LNCaP clone FGC (cell line): ENCODE data around the gene LRRC15.

ENCODE experiments used
- DNase-seq: peaks from one replicate; pipeline ENCODE4 v3.0.0-alpha.2; 2011; ENCODE audit warnings: low read depth
- H3K4me3 ChIP-seq: 2 replicates; pipeline ENCODE4 v1.5.1; 2011; ENCODE audit warnings: mild to moderate bottlenecking, low read depth, low read length, control low read depth
- CTCF ChIP-seq: IDR thresholded peaks from 2 replicates; pipeline ENCODE4 v1.5.1; 2012; ENCODE audit warnings: mild to moderate bottlenecking; ENCODE audit not compliant: control insufficient read depth, insufficient read depth; ENCODE audit errors: extremely low read depth

Gene LRRC15

GRCh38 chr3:194365526-194365925 lies 4.0 kb downstream of the LRRC15 start:
- DNase-seq = no peak
- H3K4me3 ChIP-seq = no peak overlapping the region
- no peak for TF ChIP-seq CTCF

DNA sequence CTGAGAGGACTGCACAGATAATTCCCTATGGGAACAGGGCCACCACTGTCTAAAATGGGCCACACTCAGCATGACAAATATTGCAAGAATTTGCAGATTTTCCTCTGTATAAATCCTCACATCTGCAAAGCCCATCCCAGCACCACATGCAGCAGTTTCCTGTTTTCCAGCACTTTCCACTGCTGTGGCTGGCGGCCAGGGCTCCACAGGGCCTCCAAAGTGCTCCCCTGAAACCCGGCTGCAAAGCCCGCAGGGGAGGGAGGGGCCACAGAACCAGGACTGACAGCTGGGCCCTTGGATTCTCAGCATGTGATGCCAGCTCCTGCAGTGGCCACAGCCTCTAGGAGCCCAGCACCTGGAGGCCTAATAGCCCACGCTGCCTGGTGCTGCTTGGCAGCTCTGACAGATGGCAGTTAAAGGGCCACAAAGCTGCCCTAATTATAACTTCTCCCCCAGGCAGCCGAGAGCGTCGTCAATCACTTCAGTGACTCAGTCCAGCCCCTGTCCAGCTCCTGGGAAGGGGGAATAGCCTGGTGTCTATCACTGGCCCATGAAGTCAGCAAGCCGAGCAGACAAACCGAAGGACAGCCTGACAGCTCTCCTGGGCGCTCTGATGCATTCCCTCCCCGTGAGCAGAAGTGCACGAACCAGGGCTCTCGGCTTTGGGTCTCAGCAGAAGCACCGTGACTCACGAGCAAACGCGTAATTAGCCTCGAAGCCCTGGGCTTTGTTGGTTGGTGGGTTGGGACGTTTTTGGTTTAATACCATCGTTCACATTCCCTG lies 4.7 kb downstream of the LRRC15 start:
- DNase-seq = no peak
- H3K4me3 ChIP-seq = no peak overlapping the region

GRCh38 chr3:194364314-194364651 lies 5.3 kb downstream of the LRRC15 start:
- no peak overlapping the region for H3K4me3 ChIP-seq
- no peak for DNase-seq
- TF ChIP-seq CTCF = no peak

More for the DNA sequence above, 4.7 kb downstream of the LRRC15 start:
- no peak for TF ChIP-seq CTCF

DNA sequence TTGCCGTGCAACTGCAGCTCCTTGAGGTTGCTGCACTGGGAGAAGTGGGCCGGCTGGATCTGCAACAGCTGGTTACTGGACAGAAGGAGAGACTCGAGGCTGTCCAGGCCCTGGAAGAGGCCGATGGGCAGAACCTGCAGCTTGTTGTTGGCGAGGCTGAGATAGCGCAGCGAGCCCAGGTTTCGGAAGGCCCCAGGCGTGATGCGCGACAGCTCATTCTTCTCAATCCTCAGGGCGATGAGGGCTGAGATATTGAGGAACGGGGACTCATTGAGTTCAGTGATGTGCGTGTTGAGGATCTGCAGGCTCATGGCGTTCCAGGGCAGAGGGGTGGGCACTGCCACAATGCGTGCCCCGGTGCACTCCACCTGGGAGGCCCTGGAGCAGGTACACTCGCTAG lies 9.0 kb downstream of the LRRC15 start:
- TF ChIP-seq CTCF = no peak
- no peak overlapping the region for H3K4me3 ChIP-seq
- DNase-seq = no peak

- H3K4me3 ChIP-seq = no peak overlapping the region
- no peak for TF ChIP-seq CTCF
- DNase-seq = no peak
Observed at GRCh38 chr3:194357681-194358080, 11.9 kb downstream of the LRRC15 start.

DNA sequence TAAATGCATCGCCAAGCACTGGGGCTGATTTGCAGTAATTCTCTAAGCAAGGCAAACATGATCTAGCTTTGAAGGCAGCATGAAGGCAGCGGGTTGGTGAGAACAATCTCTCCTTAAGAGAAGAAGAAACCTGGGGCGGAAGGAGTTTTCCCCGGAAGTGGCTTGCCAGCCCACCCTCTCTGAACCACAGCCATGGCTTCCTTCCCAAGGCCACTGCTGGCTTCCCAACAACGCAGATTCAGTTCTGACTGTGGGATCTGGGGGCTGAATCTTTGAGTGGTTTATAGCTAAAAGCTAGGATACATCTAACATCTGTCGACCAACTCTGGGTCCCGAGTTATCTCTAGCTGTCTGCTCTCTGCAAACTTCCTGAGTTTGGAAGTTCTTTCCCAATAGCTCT lies 14.2 kb downstream of the LRRC15 start:
- no peak for DNase-seq
- no peak for TF ChIP-seq CTCF
- H3K4me3 ChIP-seq = no peak overlapping the region

GRCh38 chr3:194354315-194354714 lies 15.2 kb downstream of the LRRC15 start:
- TF ChIP-seq CTCF = no peak
- DNase-seq = no peak
- no peak overlapping the region for H3K4me3 ChIP-seq
